GM19099 (cell line): ENCODE measurements around the gene MPZL1.

ENCODE experiments used
- POLR2A ChIP-seq: IDR thresholded peaks from 3 replicates; pipeline ENCODE4 v1.6.1; 2011; ENCODE audit warnings: low read depth; ENCODE audit not compliant: insufficient read length; ENCODE audit errors: extremely low read depth

Gene MPZL1

GRCh38 chr1:167706931-167707877 is 14.6 kb upstream of the MPZL1 start:
- TF ChIP-seq POLR2A, result no peak

DNA sequence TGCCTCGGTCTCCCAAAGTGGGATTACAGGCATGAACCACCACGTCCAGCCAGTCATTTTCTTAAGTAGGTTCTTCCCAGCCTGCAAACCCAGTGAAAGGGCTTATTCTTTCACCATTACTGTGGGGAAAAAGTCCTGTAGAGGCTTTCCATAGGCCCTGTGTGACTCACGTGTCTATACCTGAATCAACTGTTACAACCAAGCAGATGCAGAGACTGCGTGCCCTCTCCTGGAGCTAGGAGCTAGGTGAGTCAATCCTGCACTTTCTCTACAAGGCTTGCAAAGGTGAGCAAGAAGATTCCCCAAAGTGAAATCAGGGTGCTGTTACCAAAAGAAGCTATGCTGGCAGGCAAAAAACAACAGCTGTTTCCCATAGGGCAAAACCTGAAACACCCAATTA is 13.8 kb upstream of the MPZL1 start:
- TF ChIP-seq POLR2A, result no peak

DNA sequence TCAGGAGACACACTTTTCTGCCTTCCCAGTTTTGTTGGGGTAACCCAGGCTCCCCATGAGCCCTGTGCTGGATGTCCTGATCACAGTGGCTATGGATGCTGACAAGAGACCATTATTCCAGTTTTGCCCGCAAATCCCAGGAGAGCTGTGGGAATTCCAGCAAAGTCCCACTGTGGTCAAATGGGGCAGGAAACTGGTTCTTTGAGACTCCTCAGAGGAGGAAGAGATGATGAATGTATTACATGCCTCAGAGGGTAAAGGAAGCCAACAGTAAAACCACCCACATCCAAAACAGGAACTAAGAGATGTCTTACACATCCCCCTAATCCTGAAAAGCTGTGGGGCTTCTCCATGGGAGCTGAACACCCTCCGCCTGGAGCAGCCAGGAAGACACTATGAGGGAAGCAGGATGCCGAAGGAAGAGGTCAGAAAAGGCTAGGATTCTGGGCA is 12.8 kb upstream of the MPZL1 start:
- no peak for TF ChIP-seq POLR2A

- TF ChIP-seq POLR2A, result no peak
Observed at GRCh38 chr1:167710836-167711235, 10.9 kb upstream of the MPZL1 start.

DNA sequence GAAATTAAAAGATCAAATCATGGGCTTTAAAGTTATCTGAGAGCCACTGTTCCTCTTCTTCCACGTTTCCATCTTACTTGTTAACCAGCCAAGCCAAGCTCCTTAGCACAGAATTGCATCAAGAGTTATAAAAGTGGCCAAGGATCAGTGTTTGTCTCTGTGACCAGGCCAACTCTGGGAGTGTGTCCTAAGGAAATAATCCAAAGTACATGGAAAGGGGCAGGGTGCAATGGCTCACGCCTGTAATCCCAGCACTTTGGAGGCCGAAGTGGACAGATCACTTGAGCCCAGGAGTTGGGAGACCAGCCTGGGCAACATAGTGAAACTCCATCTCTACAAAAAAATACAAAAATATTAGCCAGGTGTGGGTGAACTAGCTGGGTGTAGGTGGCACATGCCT is 10.0 kb upstream of the MPZL1 start:
- TF ChIP-seq POLR2A, result no peak

DNA sequence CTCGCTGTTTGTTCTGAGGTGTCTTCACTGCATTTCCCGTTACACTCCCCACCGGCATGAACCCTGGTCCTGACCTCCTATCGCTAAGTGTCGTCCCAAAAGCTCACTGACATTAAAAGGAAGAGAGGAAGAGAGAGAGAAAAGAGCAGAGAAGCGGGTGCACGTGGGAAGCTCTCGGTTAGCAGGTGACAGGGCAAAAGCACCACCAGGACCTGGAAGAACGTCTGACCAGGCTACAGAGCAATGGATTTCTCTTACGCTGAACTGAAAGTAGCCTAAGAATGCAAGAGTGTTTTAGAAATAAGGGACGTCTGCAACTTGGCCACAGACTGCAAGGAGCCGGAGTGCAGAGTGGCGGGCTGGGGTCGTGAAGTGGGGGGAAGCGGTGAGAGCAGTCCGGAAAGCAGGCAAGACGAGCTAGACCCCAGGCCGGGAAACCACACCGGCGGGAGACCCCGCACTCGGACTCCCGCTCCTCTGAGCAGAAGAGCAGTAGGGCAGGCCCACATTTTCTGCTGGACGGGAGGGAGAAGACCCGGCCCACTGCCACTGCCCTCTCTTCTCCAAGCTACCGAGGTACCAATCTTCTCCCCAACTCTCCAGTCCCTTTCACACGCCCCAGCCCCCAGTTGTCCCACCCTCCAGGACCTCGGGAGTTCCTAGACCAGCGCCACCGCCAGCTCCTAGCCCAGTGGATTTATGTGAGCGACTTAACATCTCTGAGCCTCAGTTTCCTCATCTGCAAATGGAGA is 8.3 kb upstream of the MPZL1 start:
- TF ChIP-seq POLR2A, result no peak

GRCh38 chr1:167714098-167714438 is 7.7 kb upstream of the MPZL1 start:
- TF ChIP-seq POLR2A, result no peak

DNA sequence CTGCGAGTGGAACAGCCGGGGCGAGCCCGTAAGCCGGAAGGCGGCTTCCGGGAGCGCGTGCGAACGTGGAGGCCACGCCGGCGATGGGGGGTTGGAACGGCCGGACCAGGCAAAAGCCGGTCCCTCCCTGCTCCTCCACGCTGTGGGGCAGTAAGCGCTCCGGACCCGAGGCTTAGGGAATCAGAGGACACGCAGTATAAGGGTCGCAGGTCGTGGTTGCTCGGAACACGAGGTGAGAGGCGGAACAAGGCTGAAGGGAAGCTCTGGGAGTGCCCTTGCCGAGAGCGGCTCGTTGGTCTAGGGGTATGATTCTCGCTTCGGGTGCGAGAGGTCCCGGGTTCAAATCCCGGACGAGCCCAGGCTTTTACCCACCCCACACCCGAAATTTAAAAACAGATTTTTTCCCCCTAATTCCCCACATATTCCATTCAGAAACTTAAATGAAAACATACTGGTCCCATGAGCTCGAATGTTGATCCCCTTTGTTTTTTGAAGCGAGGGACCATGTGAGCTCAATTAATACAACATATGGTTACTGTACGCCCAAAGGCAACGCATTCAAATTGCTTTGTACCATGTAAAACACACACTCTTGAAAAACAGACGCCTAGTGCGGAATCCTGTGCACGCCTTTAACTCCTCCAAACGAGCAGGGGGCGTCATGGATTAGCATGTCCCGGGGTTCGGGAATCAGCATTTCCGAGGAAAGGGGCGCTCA is 7.2 kb upstream of the MPZL1 start:
- peak; percentile 66 for TF ChIP-seq POLR2A

DNA sequence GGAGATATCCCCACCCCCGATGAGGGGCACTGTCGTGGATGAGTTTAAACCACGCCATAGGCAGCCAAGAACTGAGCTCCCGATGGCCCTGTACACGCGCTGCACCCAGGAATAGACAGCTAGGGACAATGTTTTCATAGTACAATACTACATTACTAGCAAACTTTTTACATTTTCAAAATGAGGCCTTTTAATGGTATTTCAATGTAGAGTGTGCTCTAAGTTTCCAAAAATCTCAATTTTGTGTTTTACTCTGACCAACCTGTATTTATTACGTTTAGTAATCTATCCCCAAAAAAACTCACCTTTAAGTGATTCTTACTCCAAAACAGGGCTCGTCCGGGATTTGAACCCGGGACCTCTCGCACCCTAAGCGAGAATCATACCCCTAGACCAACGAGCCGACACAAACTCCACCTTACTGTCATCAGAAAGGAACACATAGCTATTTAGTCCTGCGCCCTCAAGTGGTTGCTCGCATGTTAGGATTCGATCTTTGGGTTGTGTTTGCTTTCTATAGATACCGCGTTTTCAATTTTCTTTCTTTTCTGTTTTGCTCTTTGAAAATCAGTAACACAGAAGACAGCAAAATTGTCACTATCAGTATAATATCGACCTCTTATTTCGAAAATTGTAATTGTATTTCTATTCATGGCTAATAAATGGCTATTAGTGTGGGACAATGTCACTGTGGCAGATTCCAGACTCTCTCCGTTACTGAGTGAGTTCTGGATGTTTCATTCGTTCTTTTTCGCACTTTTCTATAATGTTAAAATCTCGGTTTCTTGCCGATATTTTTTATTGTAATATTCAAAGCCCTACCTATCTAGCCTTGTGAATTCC is 6.4 kb upstream of the MPZL1 start:
- no peak for TF ChIP-seq POLR2A

DNA sequence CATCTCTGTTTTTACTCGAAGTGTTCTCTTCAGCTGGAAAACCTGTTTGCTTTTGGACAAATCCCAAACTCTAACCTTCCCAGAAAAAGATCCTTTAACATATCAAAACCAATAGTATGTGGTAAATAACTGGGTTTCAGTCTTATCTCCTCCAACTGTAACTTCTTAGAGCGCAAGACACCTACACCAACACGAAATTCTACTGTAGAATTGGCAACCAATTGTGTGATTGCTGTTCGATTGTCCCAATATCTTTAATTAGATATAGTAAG is 5.8 kb upstream of the MPZL1 start:
- no peak for TF ChIP-seq POLR2A

GRCh38 chr1:167717351-167717750 is 4.4 kb upstream of the MPZL1 start:
- TF ChIP-seq POLR2A, result no peak

DNA sequence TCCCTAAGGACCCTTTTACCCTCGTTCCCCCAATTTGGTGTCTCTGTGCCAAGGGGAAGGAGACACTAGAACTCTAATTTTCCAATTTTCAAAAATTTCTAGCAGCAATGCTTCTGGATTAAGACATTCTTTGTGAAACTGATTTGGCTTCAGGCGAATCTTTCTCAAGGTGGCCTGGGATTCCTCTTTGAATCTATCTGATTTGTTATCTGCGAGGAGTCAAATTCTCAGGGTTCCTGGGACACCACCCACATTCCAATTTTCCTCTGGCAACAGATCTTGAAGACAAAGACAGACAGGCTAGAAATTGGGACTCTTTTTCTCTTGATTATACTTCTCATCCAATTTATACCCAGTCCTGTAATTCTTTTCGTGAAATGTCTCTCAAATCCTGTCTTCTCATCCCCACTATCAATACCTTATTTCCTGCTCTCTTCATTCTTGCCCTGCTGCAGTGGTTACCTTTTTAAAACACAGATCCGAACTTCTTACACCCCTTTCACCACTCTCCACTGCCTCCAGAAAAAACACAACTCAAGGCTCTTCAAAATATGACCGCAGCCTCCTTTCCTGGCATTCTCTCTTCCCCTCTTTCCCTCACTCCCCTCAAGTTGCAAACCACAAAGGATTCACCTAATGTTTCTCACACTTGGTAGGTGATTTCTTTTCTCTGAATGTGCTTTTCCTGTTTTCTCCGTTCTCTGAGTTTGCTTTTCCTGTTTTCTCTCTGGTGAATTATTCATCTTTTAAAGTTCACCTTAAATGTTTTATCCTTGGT is 2.7 kb upstream of the MPZL1 start:
- TF ChIP-seq POLR2A, result no peak

- TF ChIP-seq POLR2A, result no peak
Observed at GRCh38 chr1:167720965-167721616, 691 bp upstream of the MPZL1 start.

- no peak for TF ChIP-seq POLR2A
Observed at GRCh38 chr1:167722152-167722869, 529 bp downstream of the MPZL1 start.

DNA sequence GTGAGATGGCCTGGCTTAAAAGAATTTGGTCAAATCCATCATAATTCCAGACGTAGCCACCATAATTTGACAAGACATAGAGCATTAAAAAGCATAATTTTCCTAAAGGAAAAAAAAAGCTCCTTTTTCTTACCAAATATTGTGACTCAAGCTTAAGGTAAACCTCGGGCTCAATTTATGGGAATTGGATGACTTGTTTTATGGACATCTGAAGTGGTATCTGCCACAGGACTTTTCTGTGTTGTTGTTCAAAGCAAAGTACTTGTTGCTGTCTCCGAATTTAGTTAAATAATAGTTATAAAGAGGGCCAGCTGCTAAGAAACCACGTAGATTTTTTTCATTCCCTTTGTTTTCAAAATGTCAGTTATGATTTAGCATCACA is 1.1 kb downstream of the MPZL1 start:
- TF ChIP-seq POLR2A, result no peak
